Effector CD8-positive, alpha-beta T cell (primary cell): ENCODE measurements around the gene C21orf91.

Experiments
- DNase-seq: peaks from one replicate; lab custom pipeline; 2025; lab: John Stamatoyannopoulos, UW

The C21orf91 gene

DNA sequence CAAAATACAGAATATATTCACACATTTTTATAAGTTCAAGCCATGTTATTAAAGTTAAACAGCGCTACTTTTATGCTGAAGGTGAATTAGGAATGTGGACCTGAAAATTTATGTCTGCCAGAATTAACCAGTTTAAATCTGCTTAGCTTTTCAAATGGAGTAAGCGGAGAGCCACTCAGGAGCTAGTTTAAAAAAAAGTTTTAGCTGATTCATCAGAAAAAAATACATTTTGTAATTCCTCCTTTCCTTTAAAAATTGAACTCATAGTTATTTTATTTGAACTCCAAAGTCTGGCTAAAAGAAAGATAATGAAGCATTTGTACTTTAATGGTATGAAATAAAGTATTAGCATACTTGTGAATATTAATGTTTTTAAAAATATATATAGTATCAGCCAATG is 21.2 kb downstream of the C21orf91 start:
- no peak for DNase-seq

GRCh38 chr21:17796503-17796902 is 22.7 kb downstream of the C21orf91 start:
- DNase-seq: no peak

DNA sequence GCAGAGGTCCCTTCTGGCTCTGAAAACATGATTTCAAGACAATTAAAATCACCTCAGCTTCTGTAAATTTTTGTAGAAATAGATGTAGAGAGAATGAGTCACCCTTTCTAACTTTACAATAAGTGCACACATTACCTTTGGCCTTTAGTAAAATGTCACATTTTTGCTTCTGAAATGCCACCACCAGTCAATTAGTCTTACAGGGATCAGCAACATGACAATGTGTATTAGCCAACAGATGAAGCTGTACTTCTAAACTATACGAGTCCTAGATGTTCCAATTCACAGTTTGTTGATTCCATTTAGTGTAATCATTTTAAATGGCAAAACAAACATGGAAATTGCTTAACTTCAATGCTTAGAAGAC is 23.1 kb downstream of the C21orf91 start:
- no peak for DNase-seq

DNA sequence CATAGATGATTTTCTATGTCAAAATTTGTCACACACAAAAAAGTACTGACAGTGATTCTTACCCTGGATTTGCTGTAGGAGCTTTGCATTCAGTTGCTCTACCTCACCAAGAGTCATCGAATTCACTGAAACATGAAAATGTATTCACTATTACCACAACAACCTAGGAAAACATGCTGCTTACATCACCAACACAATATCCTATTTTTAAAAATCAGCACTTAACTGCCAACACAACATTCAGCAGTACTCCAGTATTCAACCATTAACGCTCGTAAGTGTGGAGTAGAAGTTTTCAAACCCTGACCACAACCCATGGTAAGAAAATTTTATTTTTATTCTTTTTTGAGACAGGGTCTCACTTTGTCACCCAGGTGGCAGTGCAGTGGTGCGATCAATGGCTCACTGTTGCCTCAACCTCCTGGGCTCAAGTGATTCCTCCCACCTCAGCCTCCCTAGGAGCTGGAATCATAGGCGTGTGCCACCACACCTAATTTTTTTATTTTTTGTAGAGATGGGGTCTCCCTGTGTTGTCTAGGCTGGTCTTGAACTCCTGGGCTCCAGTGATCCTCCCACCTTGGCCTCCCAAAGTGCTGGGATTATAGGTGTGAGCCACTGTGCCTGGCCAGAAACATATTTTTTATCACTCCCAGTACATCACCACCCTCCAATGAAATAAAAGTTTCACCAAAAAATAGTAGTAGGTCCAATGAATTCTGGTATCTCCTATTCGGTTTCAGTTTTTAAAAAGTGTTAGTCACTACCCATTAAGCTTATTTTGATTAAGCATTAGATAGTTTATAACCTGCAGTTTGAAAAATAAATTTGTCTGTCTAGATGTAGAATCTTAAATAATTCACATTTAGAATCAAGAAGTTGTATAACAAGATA is 23.8 kb downstream of the C21orf91 start:
- DNase-seq: no peak

DNA sequence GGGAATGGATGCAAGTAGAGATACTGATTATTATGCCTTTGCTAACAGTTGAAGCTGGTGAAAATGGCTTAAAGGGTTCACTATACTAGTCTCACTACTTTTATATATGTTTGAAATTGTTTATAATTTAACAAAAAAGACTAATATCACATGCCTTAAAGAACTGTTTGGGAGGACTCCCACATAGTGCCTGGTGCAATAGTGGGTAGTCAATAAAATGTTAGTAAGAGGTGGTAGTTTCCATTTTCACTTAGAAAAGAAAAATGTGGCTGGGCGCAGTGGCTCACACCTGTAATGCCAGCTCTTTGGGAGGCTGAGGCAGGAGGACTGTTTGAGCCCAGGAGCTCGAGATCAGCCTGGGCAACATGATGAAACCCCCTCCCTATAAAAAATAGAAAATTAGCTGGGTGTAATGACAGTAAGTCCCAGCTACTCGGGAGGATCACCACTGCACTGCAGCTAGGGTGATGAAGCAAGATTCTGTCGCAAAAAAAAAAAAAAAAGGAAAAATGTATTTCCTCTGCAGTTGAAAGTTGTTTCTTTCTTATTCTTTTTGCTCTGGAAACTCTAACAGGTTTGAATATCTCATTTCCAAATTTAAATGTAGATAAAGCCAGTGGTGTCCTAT is 24.5 kb downstream of the C21orf91 start:
- DNase-seq: no peak

DNA sequence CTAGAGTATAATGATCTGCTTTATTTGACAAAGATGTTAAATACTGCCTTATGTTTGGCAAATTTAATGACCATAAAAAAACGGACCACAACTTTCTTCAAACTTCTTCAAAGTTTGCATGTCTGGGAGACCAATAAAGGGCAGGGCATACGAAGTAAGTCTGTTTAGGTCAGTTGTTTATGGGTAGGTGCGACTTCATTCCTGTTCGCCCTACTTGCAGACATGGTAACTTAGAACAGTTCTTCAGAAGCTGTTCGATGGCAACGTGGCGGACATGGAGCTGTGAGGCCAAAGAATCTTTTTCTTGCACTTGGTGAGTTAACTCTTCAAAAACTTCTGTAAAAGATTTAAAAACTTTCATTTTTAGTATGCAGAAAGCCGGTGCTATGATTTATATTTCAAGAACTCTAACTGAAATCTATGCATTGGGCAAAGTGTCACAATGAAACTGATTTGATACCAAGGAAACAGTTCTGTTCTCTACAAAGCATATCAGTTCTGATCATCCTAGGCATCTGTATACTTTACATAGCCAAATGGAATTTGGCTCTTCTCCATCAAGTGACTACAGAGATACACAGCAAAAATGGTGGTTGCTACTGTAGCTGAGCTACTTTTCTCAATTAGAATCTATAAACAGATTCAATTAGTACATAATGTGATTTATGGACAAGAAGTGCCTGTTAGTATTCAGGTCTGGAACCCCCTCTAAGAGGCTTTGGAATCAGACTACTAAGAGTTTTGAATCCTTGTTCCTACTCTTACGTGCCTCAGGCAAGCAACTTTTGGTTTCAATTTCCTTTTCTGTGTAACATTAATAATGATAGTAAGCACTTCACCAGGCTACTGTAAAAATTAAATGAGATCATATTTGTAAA is 25.7 kb downstream of the C21orf91 start:
- no peak for DNase-seq

DNA sequence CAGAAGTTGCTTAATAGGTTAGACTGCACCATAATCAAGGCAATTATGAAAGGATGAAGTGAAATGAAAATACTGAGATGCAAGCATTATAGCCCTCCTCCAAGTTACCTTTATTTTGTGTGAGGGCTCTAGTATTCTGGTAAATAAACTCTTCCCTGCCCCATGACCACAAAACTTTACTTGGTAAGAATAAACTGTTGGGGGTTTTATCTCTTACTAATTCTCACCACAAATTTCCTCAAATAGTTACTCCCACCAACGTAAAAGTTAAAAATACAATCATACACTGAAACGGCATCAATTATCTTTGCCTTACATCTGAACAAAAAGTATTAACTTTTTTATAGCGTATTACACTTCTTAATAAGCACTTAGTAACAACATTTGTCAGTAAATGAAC is 29.5 kb downstream of the C21orf91 start:
- no peak for DNase-seq

- DNase-seq: no peak
These were observed 30.1 kb downstream of the C21orf91 start for GRCh38 chr21:17789069-17789468.

DNA sequence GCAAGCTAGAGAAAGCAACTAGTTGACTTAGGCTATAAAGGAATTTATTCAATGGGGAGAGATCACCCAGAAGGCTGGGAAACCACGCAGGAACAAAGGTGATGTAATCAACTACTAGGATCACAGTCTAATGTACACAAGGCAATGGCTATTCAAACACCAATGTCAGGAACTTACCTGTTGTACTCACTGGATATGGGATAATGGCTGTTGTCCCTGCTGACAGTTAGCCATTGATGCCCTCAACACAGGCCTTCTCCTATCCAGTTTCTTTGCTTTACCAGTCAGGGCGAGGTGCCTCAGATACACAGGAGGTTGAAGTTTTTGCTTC is 32.3 kb downstream of the C21orf91 start:
- no peak for DNase-seq

DNA sequence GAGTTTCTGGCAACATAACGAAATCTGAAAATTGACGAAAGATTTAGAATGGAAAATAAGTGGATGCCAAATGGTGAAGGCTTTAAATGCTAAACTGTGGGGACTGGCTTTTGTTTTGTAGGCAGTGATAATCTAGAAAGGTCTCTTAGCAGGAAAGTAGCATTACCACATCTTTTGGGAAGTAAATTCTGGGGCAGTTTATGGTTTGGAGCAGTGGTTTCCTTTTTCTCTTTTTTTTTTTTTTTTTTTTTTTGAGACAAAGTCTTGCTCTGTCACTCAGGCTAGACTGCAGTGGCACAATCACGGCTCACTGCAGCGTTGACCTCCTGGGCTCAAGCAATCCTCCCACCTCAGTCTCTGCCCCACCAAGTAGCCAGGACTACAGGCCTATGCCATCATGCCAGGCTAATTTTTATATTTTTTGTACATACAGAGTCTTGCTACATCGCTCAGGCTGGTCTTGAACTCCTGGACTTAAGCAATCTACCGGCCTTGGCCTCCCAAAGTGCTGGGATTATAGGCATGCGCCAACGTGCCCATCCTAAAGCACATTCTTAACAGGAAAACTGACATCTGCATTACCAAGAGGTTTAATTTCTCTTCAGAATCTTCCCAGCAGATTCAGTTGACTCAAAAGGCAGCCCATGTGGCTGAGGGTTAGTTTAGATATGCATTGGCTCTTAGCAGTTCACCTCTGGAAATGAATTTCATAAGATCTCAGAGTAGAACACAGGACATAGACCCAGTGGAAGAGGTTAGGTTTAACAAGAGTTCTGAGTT is 32.9 kb downstream of the C21orf91 start:
- no peak for DNase-seq

DNA sequence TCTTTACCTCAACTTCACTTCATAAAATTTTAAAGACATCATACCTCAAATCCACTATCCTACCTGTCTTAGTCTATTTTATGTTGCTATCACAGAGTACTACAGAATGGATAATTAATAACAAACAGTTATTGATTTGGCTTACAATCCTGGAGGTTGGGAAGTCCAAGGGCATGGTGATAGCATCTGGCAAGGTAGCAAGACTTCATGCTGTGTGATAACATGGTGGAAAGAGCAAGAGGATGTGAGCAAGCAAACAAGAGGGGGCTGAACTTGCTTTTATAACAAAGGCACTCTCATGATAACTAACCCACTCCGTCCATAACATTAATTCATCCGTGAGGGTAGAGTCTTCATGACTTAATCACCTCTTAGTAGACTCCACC is 33.8 kb downstream of the C21orf91 start:
- no peak for DNase-seq

- no peak for DNase-seq
These were observed 34.4 kb downstream of the C21orf91 start for GRCh38 chr21:17784604-17785402.

DNA sequence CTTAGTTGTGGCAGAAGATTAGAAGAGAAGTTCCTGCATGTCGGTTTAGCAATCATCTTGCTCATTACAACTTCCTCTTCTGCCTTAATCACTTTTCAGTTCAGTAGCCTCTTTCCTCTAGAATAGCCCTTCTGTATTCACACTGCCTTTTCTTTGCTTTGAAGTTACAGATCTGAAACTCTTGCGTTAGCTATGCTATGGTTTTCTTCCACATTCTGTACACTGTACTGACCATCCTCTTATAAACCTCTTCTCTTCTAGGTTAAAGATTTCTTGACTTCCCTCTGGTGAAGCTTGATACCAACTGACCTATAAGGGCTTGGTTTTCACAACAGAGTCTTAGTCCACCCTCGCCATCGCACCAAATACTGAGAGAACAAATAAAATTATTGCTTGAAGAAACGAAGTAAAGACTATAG is 35.0 kb downstream of the C21orf91 start:
- no peak for DNase-seq

GRCh38 chr21:17783481-17784179 is 35.5 kb downstream of the C21orf91 start:
- DNase-seq: no peak

- no peak for DNase-seq
These were observed 36.2 kb downstream of the C21orf91 start for GRCh38 chr21:17783003-17783402.

GRCh38 chr21:17782051-17782450 is 37.1 kb downstream of the C21orf91 start:
- DNase-seq: no peak

DNA sequence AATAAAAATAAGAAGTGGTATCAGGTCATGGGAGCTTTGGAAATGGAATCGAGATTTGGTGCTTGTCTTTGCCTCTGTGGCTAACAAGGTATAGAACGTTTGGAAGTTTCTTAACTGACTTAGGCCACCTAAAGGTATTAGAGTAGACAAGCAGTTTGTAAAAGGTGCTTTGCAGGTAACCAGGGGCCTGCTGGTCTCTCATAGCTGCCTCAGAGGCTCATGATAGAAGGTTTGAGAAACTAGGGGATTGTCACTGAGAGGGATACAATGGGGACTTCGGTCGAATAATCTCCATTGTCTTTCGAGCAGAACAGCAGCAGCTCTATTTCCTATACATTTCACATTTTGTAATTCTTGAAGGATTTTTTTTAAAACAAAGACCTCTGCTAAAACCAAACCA is 37.6 kb downstream of the C21orf91 start:
- DNase-seq: no peak

GRCh38 chr21:17780539-17780938 is 38.6 kb downstream of the C21orf91 start:
- no peak for DNase-seq

GRCh38 chr21:17779980-17780379 is 39.2 kb downstream of the C21orf91 start:
- no peak for DNase-seq

- no peak for DNase-seq
These were observed 39.7 kb downstream of the C21orf91 start for GRCh38 chr21:17779496-17779895.
